Osteoblast (primary cell): Measurements from ENCODE around the gene AP5S1. TPM values are rescaled to one million over a fixed set of nuclear protein-coding genes. Genes with fewer than 3 reads are reported as not detected.
"Not testable (repeated sequence)": the region's sequence is repeated elsewhere in the genome, so short reads cannot be mapped to it uniquely, and the experiment has no call there.

ENCODE experiments used
- DNase-seq: peaks from one replicate; pipeline ENCODE4 v3.0.0; 2011; ENCODE audit warnings: low spot score, mixed read lengths; ENCODE audit not compliant: insufficient read length; ENCODE audit errors: missing footprints
- H2AFZ ChIP-seq: 2 replicates; pipeline ENCODE4 v1.6.0; 2011; ENCODE audit warnings: mild to moderate bottlenecking, low read length
- H3K27ac ChIP-seq: 2 replicates; pipeline ENCODE4 v1.5.1; 2011; ENCODE audit warnings: mild to moderate bottlenecking, low read depth, low read length, moderate library complexity
- H3K27me3 ChIP-seq: 2 replicates; pipeline ENCODE4 v1.6.0; 2012; ENCODE audit warnings: mild to moderate bottlenecking, control low read depth, inconsistent platforms, low read length, moderate library complexity; ENCODE audit not compliant: insufficient read depth
- H3K36me3 ChIP-seq: 2 replicates; pipeline ENCODE4 v1.5.1; 2011; ENCODE audit warnings: mild to moderate bottlenecking, low read length, control low read depth, moderate library complexity; ENCODE audit not compliant: insufficient read depth
- H3K4me1 ChIP-seq: 2 replicates; pipeline ENCODE4 v1.5.1; 2011; ENCODE audit warnings: mild to moderate bottlenecking, low read length, control low read depth, moderate library complexity; ENCODE audit not compliant: insufficient read depth
- H3K4me2 ChIP-seq: 2 replicates; pipeline ENCODE4 v1.6.0; 2011; ENCODE audit warnings: mild to moderate bottlenecking, low read length; ENCODE audit not compliant: insufficient read depth
- H3K4me3 ChIP-seq: fragments of 200-600 bp; sonication (generic); 3 replicates; pipeline ENCODE4 v1.5.1; 2012; ENCODE audit warnings: mild to moderate bottlenecking, low read length, inconsistent platforms; ENCODE audit not compliant: insufficient read depth
- H3K79me2 ChIP-seq: 2 replicates; pipeline ENCODE4 v1.6.0; 2012; ENCODE audit warnings: mild to moderate bottlenecking, low read length, control low read depth, inconsistent platforms; ENCODE audit not compliant: insufficient read depth
- H3K9me3 ChIP-seq: 2 replicates; pipeline ENCODE4 v1.5.1; 2011; ENCODE audit warnings: low read depth, low read length, control low read depth
- H4K20me1 ChIP-seq: 2 replicates; pipeline ENCODE4 v1.6.0; 2012; ENCODE audit warnings: mild to moderate bottlenecking, low read length, control low read depth; ENCODE audit not compliant: insufficient read depth
- total RNA-seq: library from RNA; depleted of rRNA; stranded (reverse); fragments of >200 nt; gene quantifications from 2 replicates; pipeline ENCODE4 v1.2.3, GENCODE V29; 2012
- TF ChIP-seq, protein P1 (sequence below): IDR thresholded peaks from 2 replicates; pipeline ENCODE4 v1.5.1; 2011; ENCODE audit warnings: mild to moderate bottlenecking, low read depth, low read length, moderate library complexity; ENCODE audit errors: extremely low read depth

The AP5S1 gene
- total RNA-seq, 1 donor, result 25.3 TPM

DNA sequence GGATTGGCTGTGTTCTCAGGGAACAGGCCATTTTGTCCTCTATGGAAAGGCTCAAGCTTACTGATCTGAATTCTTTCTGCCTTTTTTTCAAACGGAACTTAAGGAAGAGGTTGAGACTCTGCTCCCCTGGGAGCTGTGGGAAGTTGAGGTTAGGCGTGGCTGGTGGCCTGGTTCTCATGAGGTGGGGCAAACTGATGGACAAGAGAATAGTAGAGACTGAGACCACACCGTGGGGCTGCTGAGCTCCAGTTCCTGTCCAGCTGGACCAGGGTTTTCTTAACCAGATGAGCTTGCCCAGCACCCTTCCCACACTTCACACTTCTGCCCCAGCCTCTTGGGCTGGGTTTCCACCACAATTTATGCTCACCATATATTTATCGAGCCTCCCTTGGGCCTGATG, 6.1 kb downstream of the AP5S1 start:
- peaks cover 34% of the 10 kb centered on the region for H3K36me3 ChIP-seq
- TF ChIP-seq, protein P1, sequence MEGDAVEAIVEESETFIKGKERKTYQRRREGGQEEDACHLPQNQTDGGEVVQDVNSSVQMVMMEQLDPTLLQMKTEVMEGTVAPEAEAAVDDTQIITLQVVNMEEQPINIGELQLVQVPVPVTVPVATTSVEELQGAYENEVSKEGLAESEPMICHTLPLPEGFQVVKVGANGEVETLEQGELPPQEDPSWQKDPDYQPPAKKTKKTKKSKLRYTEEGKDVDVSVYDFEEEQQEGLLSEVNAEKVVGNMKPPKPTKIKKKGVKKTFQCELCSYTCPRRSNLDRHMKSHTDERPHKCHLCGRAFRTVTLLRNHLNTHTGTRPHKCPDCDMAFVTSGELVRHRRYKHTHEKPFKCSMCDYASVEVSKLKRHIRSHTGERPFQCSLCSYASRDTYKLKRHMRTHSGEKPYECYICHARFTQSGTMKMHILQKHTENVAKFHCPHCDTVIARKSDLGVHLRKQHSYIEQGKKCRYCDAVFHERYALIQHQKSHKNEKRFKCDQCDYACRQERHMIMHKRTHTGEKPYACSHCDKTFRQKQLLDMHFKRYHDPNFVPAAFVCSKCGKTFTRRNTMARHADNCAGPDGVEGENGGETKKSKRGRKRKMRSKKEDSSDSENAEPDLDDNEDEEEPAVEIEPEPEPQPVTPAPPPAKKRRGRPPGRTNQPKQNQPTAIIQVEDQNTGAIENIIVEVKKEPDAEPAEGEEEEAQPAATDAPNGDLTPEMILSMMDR, result no peak
- DNase-seq, result no peak
- no peak overlapping the region for H2AFZ ChIP-seq
- no peaks in the 10 kb centered on the region for H3K9me3 ChIP-seq
- no peak overlapping the region for H3K4me2 ChIP-seq
- peaks cover 10% of the 10 kb centered on the region for H3K79me2 ChIP-seq
- no peak overlapping the region for H3K4me3 ChIP-seq
- no peaks in the 10 kb centered on the region for H3K27me3 ChIP-seq
- H4K20me1 ChIP-seq, result peaks cover 3% of the 10 kb centered on the region
- peaks cover 3% of the 10 kb centered on the region for H3K4me1 ChIP-seq
- no peak overlapping the region for H3K27ac ChIP-seq

DNA sequence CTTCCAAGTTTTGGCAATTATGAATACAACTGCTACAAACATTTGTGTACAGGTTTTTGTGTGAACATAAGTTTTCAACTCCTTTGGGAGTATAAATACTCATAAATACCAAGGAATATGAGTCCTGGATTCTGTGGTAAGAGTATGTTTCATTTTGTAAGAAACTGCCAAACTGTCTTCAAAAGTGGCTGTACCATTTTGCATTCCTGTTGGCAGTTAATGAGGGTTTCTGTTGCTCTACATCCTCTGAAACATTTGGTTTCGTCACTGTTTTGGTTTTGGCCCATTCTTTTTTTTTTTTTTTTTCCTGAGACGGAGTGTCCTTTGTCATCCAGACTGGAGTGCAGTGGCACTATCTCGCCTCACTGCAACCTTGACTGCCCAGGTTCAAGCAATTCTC, 8.5 kb downstream of the AP5S1 start:
- peaks cover 3% of the 10 kb centered on the region for H4K20me1 ChIP-seq
- H2AFZ ChIP-seq, result no peak overlapping the region
- no peak for DNase-seq
- H3K36me3 ChIP-seq, result peaks cover 22% of the 10 kb centered on the region
- no peak overlapping the region for H3K27ac ChIP-seq
- TF ChIP-seq, protein P1, result no peak
- H3K4me3 ChIP-seq, result no peak overlapping the region
- H3K9me3 ChIP-seq, result no peaks in the 10 kb centered on the region
- H3K4me1 ChIP-seq, result no peaks in the 10 kb centered on the region
- H3K4me2 ChIP-seq, result no peak overlapping the region
- no peaks in the 10 kb centered on the region for H3K79me2 ChIP-seq
- no peaks in the 10 kb centered on the region for H3K27me3 ChIP-seq

DNA sequence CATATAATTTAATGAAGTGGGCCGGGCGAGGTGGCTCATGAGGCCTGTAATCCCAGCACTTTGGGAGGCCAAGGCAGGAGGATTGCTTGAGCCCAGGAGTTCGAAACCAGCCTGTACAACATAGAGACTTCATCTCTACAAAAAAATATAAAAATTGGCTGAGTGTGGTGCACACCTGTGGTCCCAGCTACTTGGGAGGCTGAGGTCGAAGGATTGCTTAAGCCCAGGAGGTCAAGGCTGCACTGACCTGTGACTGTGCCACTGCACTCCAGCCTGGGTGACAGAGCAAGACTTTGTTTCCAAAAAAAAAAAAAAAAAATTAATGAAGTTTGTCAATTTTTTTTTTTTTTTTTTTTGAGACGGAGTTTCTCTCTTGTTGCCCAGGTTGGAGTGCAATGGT, 9.5 kb downstream of the AP5S1 start:
- H3K4me2 ChIP-seq, H4K20me1 ChIP-seq, H3K27me3 ChIP-seq, H2AFZ ChIP-seq, H3K9me3 ChIP-seq, H3K4me3 ChIP-seq, DNase-seq, H3K4me1 ChIP-seq, H3K27ac ChIP-seq, H3K79me2 ChIP-seq: not testable (repeated sequence)
- peaks cover 12% of the 10 kb centered on the region for H3K36me3 ChIP-seq

DNA sequence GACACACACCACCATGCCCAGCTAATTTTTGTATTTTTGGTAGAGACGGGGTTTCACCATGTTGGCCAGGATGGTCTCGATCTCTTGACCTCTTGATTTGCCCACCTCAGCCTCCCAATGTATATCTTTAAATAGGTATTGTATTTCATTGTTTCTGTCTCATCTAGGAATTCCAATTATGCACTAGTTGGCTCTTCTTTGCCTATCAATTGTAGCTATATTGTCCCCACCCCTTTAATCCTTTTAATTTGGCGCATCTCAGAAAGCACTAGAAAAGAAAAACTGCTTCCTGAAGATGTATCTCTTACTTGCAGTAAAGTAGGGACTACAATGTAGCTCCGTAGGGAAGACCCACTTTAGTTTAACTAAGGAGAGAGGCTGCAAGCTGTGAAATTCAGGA, 15.8 kb downstream of the AP5S1 start:
- no peak for DNase-seq
- H4K20me1 ChIP-seq, result no peaks in the 10 kb centered on the region
- H3K36me3 ChIP-seq, result no peaks in the 10 kb centered on the region
- H2AFZ ChIP-seq, result no peak overlapping the region
- H3K4me2 ChIP-seq, result no peak overlapping the region
- H3K4me3 ChIP-seq, result no peak overlapping the region
- H3K79me2 ChIP-seq, result no peaks in the 10 kb centered on the region
- H3K27me3 ChIP-seq, result no peaks in the 10 kb centered on the region
- no peak overlapping the region for H3K27ac ChIP-seq
- TF ChIP-seq, protein P1, result no peak
- no peaks in the 10 kb centered on the region for H3K4me1 ChIP-seq
- H3K9me3 ChIP-seq, result no peaks in the 10 kb centered on the region
